HCT116 (cell line): ENCODE data around the gene ANGPTL8. TPM values are rescaled to one million over a fixed set of nuclear protein-coding genes. Genes with fewer than 3 reads are reported as not detected.

Experiments
- ATAC-seq: fragments of 200-7000 bp; cut with Tn5 transposase; 2 replicates; pipeline ENCODE4 v1.9.1; 2020; ENCODE audit warnings: mild to moderate bottlenecking, moderate library complexity
- BruUV-seq: library from RNA; stranded (reverse); fragments of 400-500 nt; replicated peaks from 2 replicates; lab custom pipeline; 2021; lab: Mats Ljungman, UMichigan
- CTCF ChIA-PET: fragments of 300-600 bp; sonication (Branson Sonifier 250); formaldehyde crosslinking; loops from one replicate; lab custom pipeline; 2021; ENCODE audit warnings: antibody characterized with exemption; lab: Charles Lee
- POLR2A ChIA-PET: fragments of 300-600, 350-600 bp; sonication (Branson Sonifier 250); formaldehyde crosslinking; loops from one replicate; lab custom pipeline; 2021; ENCODE audit warnings: antibody characterized with exemption; lab: Charles Lee
- RAD21 ChIA-PET, 2 experiments: fragments of 300-600 bp; sonication (Branson Sonifier 250); formaldehyde crosslinking; loops; one replicate each; lab custom pipeline; 2023; ENCODE audit warnings: low total read pairs in 2 of 2; ENCODE audit not compliant: uncharacterized antibody in 2 of 2, unreplicated experiment in 2 of 2, low non-redundant PET in 1 of 2; lab: Charles Lee
- DNase-seq: peaks from one replicate; pipeline ENCODE4 v3.0.0-alpha.2; 2010; ENCODE audit warnings: low read depth, low spot score
- H2AFZ ChIP-seq: fragments of 200-600 bp; shearing (Covaris generic), sonication (generic); 2 replicates; pipeline ENCODE4 v1.6.1; 2017; ENCODE audit warnings: low read depth, mixed run types, mixed read lengths, antibody characterized with exemption, low read length; ENCODE audit not compliant: poor library complexity, severe bottlenecking
- H3K27ac ChIP-seq: 2 replicates; pipeline ENCODE4 v1.5.1; 2012; ENCODE audit warnings: low read depth, low read length
- H3K27me3 ChIP-seq: fragments of 200-600 bp; sonication (generic); 2 replicates; pipeline ENCODE4 v1.6.1; 2016; ENCODE audit warnings: mixed run types, low read length, mixed read lengths; ENCODE audit not compliant: insufficient read depth
- H3K36me3 ChIP-seq, 2 experiments: fragments of 200-500 bp in 1 of 2; fragments of 200-600 bp in 1 of 2; sonication (Bioruptor generic) in 1 of 2; sonication (generic) in 1 of 2; 2 replicates each; pipeline versions ENCODE4 v1.5.1 to v1.6.1; 2014 to 2016; ENCODE audit warnings: low read length in 2 of 2, inconsistent platforms in 1 of 2, mixed read lengths in 1 of 2, mixed run types in 1 of 2; ENCODE audit not compliant: insufficient read depth in 2 of 2, control insufficient read depth in 1 of 2
- H3K4me1 ChIP-seq, 2 experiments: fragments of 200-600 bp in 1 of 2; sonication (generic) in 1 of 2; 2 replicates each; pipeline versions ENCODE4 v1.5.1 to v1.6.1; 2012 to 2017; ENCODE audit warnings: low read length in 2 of 2, inconsistent platforms in 1 of 2, mild to moderate bottlenecking in 1 of 2, mixed read lengths in 1 of 2, mixed run types in 1 of 2, moderate library complexity in 1 of 2; ENCODE audit not compliant: insufficient read depth in 2 of 2, control insufficient read depth in 1 of 2
- H3K4me2 ChIP-seq: fragments of 200-600 bp; sonication (generic); 2 replicates; pipeline ENCODE4 v1.6.1; 2017; ENCODE audit warnings: mixed run types, low read length, mixed read lengths
- H3K4me3 ChIP-seq, 2 experiments: fragments of 200-600 bp in 1 of 2; sonication (generic) in 1 of 2; replicated peaks in 1 of 2; 2 replicates each; pipeline ENCODE4 v1.5.1; 2011 to 2016; ENCODE audit warnings: low read length in 2 of 2, control low read depth in 1 of 2, low read depth in 1 of 2, mild to moderate bottlenecking in 1 of 2, mixed read lengths in 1 of 2, mixed run types in 1 of 2
- H3K79me2 ChIP-seq: fragments of 200-600 bp; sonication (generic); 2 replicates; pipeline ENCODE4 v1.6.1; 2017; ENCODE audit warnings: mild to moderate bottlenecking, mixed run types, low read length, moderate library complexity, mixed read lengths; ENCODE audit not compliant: insufficient read depth
- H3K9ac ChIP-seq: fragments of 200-600 bp; sonication (generic); 2 replicates; pipeline ENCODE4 v1.6.1; 2016; ENCODE audit warnings: low read length, mixed read lengths
- H3K9me2 ChIP-seq: fragments of 200-600 bp; sonication (generic), shearing (Covaris generic); 2 replicates; pipeline ENCODE4 v1.6.1; 2017; ENCODE audit warnings: mixed run types, mild to moderate bottlenecking, moderate library complexity; ENCODE audit not compliant: insufficient read depth
- H3K9me3 ChIP-seq, 2 experiments: fragments of 200-500 bp in 1 of 2; fragments of 200-600 bp in 1 of 2; sonication (Bioruptor generic) in 1 of 2; sonication (generic) in 1 of 2; 2 replicates each; pipeline ENCODE4 v1.6.1; 2014 to 2017; ENCODE audit warnings: low read length in 2 of 2, mixed read lengths in 2 of 2, inconsistent platforms in 1 of 2, low read depth in 1 of 2, mild to moderate bottlenecking in 1 of 2, mixed run types in 1 of 2, moderate library complexity in 1 of 2; ENCODE audit not compliant: control insufficient read depth in 1 of 2, insufficient read depth in 1 of 2
- H4K20me1 ChIP-seq: fragments of 200-600 bp; sonication (generic), shearing (Covaris generic); 2 replicates; pipeline ENCODE4 v1.6.1; 2017; ENCODE audit warnings: mixed run types, mild to moderate bottlenecking, moderate library complexity; ENCODE audit not compliant: insufficient read depth
- POLR2AphosphoS5 ChIP-seq: IDR thresholded peaks from 2 replicates; pipeline ENCODE4 v1.6.1; 2011; ENCODE audit warnings: mild to moderate bottlenecking, low read depth, low read length, moderate library complexity
- RAD21 ChIP-seq: IDR thresholded peaks from 2 replicates; pipeline ENCODE4 v1.6.1; 2012; ENCODE audit warnings: low read depth, mild to moderate bottlenecking
- ZFX ChIP-seq: fragments of 450-650 bp; IDR thresholded peaks from 2 replicates; pipeline ENCODE4 v1.6.1; 2017
- ZNF274 ChIP-seq: fragments of 200-500 bp; sonication (Bioruptor generic); IDR thresholded peaks from 2 replicates; pipeline ENCODE4 v1.6.1; 2014; ENCODE audit warnings: mild to moderate bottlenecking, low read depth, low read length, inconsistent platforms
- intact Hi-C: fragments of 100-400 bp; cut with micrococcal nuclease; formaldehyde crosslinking; loops from 2 replicates; pipeline ENCODE4 v1.10.0; 2022
- total RNA-seq: library from RNA; stranded (reverse); gene quantifications from one replicate; pipeline ENCODE4 v1.2.1, GENCODE V29; 2021; ENCODE audit not compliant: unreplicated experiment
- TF ChIP-seq, protein P1 (sequence below): IDR thresholded peaks from 2 replicates; pipeline ENCODE4 v1.6.1; 2011; ENCODE audit warnings: mild to moderate bottlenecking, low read length, moderate library complexity; ENCODE audit not compliant: insufficient replicate concordance; ENCODE audit errors: extremely low read depth
- TF ChIP-seq, protein P2 (sequence below), 3 experiments: fragments of 200-600 bp in 1 of 3; sonication (generic) in 1 of 3; IDR thresholded peaks in 2 of 3; conservative IDR thresholded peaks in 1 of 3; 2 replicates each; pipeline ENCODE4 v1.5.1; 2012 to 2017; ENCODE audit warnings: low read depth in 2 of 3, low read length in 2 of 3, antibody characterized with exemption in 1 of 3, borderline replicate concordance in 1 of 3, control low read depth in 1 of 3, mild to moderate bottlenecking in 1 of 3, mixed read lengths in 1 of 3, mixed run types in 1 of 3, moderate library complexity in 1 of 3; ENCODE audit not compliant: insufficient read depth in 1 of 3
- TF ChIP-seq, protein P3 (sequence below): IDR thresholded peaks from 2 replicates; pipeline ENCODE4 v1.6.1; 2012

Gene ANGPTL8
- total RNA-seq, 1 experiment from 2014 or later, result not detected

DNA sequence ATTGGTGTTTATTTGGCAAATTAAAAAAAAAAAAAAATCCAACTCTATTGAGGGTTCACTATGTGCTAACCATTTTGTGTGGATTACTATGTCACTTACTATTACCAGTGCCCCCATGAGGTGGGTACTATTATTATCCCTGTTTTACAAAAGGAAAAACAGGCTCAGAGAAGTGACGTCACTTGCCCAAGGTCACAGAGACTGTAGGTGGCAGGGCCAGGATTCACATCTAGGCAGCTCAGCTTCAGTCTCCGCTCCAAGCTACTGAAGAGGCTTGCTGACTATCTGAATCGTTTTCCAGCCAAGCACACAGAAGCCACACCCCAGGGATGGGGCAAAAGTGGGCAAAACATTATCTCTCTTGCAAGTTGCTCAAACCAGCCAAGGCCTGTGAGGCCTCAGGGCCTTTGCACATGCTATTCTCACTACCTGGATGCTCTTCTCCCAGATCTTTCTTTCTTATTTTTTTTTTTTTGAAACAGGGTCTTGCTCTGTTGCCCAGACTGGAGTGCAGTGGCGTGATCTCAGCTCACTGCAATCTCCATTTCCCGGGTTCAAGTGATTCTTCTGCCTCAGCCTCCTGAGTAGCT, 4.8 kb upstream of the ANGPTL8 start:
- intact Hi-C loops, result no loop called here

More for the DNA sequence above, 4.8 kb upstream of the ANGPTL8 start:
- Histone ChIP-seq H3K9ac (no peak overlapping the region), H3K4me2 (no peak overlapping the region), H3K4me1 (no peaks in the 10 kb centered on the region), H3K27ac (no peak overlapping the region), H4K20me1 (no peaks in the 10 kb centered on the region), H3K4me3 (no peak overlapping the region), H3K9me2 (no peaks in the 10 kb centered on the region), H2AFZ (no peak overlapping the region), H3K79me2 (no peaks in the 10 kb centered on the region), H3K36me3 (0 out of 4 replicates have a peak, but pooled peaks cover 0 to 4% of the 10 kb centered on the region in 2 experiments), H3K9me3 (no peaks in the 10 kb centered on the region), H3K27me3 (no peaks in the 10 kb centered on the region)
- ATAC-seq (peak; percentile 69), DNase-seq (no peak)
- ChIA-PET RAD21 (no interaction called here), POLR2A (no interaction called here), CTCF (interaction anchor here (1.2 kb wide), 1 partner anchor 9 kb away, joined by 4 read pairs; no protein-coding TSS in a partner anchor)
- TF ChIP-seq ZNF274 (no peak), ZFX (no peak), POLR2AphosphoS5 (no peak), RAD21 (no peak)
- TF ChIP-seq, protein P1, sequence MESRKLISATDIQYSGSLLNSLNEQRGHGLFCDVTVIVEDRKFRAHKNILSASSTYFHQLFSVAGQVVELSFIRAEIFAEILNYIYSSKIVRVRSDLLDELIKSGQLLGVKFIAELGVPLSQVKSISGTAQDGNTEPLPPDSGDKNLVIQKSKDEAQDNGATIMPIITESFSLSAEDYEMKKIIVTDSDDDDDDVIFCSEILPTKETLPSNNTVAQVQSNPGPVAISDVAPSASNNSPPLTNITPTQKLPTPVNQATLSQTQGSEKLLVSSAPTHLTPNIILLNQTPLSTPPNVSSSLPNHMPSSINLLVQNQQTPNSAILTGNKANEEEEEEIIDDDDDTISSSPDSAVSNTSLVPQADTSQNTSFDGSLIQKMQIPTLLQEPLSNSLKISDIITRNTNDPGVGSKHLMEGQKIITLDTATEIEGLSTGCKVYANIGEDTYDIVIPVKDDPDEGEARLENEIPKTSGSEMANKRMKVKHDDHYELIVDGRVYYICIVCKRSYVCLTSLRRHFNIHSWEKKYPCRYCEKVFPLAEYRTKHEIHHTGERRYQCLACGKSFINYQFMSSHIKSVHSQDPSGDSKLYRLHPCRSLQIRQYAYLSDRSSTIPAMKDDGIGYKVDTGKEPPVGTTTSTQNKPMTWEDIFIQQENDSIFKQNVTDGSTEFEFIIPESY, result no peak
- TF ChIP-seq, protein P2, sequence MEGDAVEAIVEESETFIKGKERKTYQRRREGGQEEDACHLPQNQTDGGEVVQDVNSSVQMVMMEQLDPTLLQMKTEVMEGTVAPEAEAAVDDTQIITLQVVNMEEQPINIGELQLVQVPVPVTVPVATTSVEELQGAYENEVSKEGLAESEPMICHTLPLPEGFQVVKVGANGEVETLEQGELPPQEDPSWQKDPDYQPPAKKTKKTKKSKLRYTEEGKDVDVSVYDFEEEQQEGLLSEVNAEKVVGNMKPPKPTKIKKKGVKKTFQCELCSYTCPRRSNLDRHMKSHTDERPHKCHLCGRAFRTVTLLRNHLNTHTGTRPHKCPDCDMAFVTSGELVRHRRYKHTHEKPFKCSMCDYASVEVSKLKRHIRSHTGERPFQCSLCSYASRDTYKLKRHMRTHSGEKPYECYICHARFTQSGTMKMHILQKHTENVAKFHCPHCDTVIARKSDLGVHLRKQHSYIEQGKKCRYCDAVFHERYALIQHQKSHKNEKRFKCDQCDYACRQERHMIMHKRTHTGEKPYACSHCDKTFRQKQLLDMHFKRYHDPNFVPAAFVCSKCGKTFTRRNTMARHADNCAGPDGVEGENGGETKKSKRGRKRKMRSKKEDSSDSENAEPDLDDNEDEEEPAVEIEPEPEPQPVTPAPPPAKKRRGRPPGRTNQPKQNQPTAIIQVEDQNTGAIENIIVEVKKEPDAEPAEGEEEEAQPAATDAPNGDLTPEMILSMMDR (IDR thresholded peaks at IDR 0.05 in 2 of 3, conservative IDR thresholded peaks at IDR 0.05 in 1 of 3; ENCODE audit: borderline replicate concordance in 1 of 3, insufficient read depth in 1 of 3, low read depth in 2 of 3, low read length in 2 of 3), result 0 out of 6 replicates have a peak, but pooled peaks of 1 of the 3 experiments have one; percentile 11
- TF ChIP-seq, protein P3, sequence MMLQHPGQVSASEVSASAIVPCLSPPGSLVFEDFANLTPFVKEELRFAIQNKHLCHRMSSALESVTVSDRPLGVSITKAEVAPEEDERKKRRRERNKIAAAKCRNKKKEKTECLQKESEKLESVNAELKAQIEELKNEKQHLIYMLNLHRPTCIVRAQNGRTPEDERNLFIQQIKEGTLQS, result no peak
- no TSS peak for BruUV-seq
